Panc1 (cell line): ENCODE results near the gene CCDC61. TPM values are rescaled to one million over a fixed set of nuclear protein-coding genes. Genes with fewer than 3 reads are reported as not detected.

Experiments used
- ATAC-seq: fragments of 200-7000 bp; cut with Tn5 transposase; 2 replicates; pipeline ENCODE4 v1.9.1; 2020; ENCODE audit warnings: mild to moderate bottlenecking, moderate library complexity
- BruUV-seq: library from RNA; stranded (reverse); fragments of 400-500 nt; replicated peaks from 2 replicates; lab custom pipeline; 2021; lab: Mats Ljungman, UMichigan
- CTCF ChIA-PET: fragments of 300-600 bp; sonication (Branson Sonifier 250); formaldehyde crosslinking; loops from one replicate; lab custom pipeline; 2022; ENCODE audit warnings: antibody characterized with exemption; lab: Charles Lee
- POLR2A ChIA-PET: fragments of 300-600 bp; sonication (Branson Sonifier 250); formaldehyde crosslinking; loops from one replicate; lab custom pipeline; 2022; ENCODE audit warnings: antibody characterized with exemption; lab: Charles Lee
- DNase-seq: peaks from one replicate; pipeline ENCODE4 v3.0.0-alpha.2; 2010; ENCODE audit warnings: low read depth, low spot score
- H3K27ac ChIP-seq: 2 replicates; pipeline ENCODE4 v1.5.1; 2011; ENCODE audit warnings: mild to moderate bottlenecking, low read length, inconsistent platforms
- H3K27me3 ChIP-seq: fragments of 200-500 bp; sonication (Bioruptor generic); 2 replicates; pipeline ENCODE4 v1.6.0; 2014; ENCODE audit warnings: low read length, inconsistent platforms; ENCODE audit not compliant: control insufficient read depth, insufficient read depth
- H3K36me3 ChIP-seq: fragments of 200-500 bp; sonication (Bioruptor generic); 2 replicates; pipeline ENCODE4 v1.5.1; 2014; ENCODE audit warnings: inconsistent platforms, mild to moderate bottlenecking, low read length, moderate library complexity; ENCODE audit not compliant: control insufficient read depth, insufficient read depth
- H3K4me1 ChIP-seq: 2 replicates; pipeline ENCODE4 v1.5.1; 2011; ENCODE audit warnings: inconsistent platforms, mild to moderate bottlenecking, low read length, moderate library complexity; ENCODE audit not compliant: control insufficient read depth, insufficient read depth
- H3K4me3 ChIP-seq, 2 experiments: 2 replicates each; pipeline ENCODE4 v1.5.1; 2011 to 2012; ENCODE audit warnings: low read depth in 2 of 2, low read length in 2 of 2, mild to moderate bottlenecking in 2 of 2, inconsistent platforms in 1 of 2, moderate library complexity in 1 of 2
- H3K9me3 ChIP-seq: fragments of 200-500 bp; sonication (Bioruptor generic); 2 replicates; pipeline ENCODE4 v1.5.1; 2014; ENCODE audit warnings: low read depth, mild to moderate bottlenecking, inconsistent platforms, low read length, moderate library complexity; ENCODE audit not compliant: control insufficient read depth, insufficient read depth
- POLR2AphosphoS5 ChIP-seq: IDR thresholded peaks from 2 replicates; pipeline ENCODE4 v1.6.1; 2012; ENCODE audit warnings: mild to moderate bottlenecking, low read depth, low read length, moderate library complexity
- SIN3A ChIP-seq: IDR thresholded peaks from 2 replicates; pipeline ENCODE4 v1.6.1; 2012; ENCODE audit warnings: low read depth, mild to moderate bottlenecking, low read length, moderate library complexity, borderline replicate concordance; ENCODE audit not compliant: insufficient read depth
- TCF7L2 ChIP-seq: IDR thresholded peaks from 2 replicates; pipeline ENCODE4 v1.6.1; 2011; ENCODE audit warnings: mild to moderate bottlenecking, low read depth, low read length, inconsistent platforms
- in situ Hi-C: cut with HindIII; loops from 2 replicates; pipeline ENCODE4 v1.10.0; 2016; ENCODE audit warnings: low sequenced_read_pairs, low pct_unique_long_range_greater_than_20kb
- intact Hi-C: fragments of 100-400 bp; cut with micrococcal nuclease; formaldehyde crosslinking; loops from one replicate; pipeline ENCODE4 v1.10.0; 2022; ENCODE audit not compliant: unreplicated experiment
- total RNA-seq: library from RNA; stranded (reverse); gene quantifications from one replicate; pipeline ENCODE4 v1.2.1, GENCODE V29; 2021; ENCODE audit not compliant: unreplicated experiment
- TF ChIP-seq, protein P1 (sequence below), 2 experiments: IDR thresholded peaks; 2 replicates each; pipeline ENCODE4 v1.6.1; 2011 to 2012; ENCODE audit warnings: low read depth in 2 of 2, control low read depth in 1 of 2, low read length in 1 of 2, mild to moderate bottlenecking in 1 of 2, moderate library complexity in 1 of 2; ENCODE audit not compliant: insufficient read depth in 1 of 2
- TF ChIP-seq, protein P2 (sequence below): fragments of 450-650 bp; IDR thresholded peaks from 2 replicates; pipeline ENCODE4 v1.5.1; 2017; ENCODE audit warnings: mild to moderate bottlenecking

CCDC61 gene
- total RNA-seq, 1 experiment from 2014 or later = 17.9 TPM

DNA sequence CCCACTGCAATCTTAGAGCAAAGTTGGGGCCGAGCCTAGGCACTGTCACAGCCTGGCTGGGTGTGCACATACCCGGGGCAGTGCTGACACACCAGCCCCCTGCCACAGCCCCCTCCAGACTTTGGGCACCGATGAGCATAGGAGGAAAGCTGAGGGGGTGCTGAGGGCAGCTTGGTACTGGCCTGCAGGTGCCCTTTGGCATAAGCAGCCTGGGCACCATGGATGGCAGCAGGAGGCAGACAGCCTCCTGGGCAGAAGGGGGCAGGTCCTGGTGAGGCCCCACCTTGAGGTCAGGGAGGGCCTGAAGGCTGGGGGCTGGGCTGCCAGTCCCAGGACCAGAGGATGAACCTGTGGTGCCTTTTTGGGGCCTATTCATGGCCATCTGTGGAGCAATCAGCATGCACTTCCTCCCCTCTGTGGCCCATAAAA lies 37.3 kb downstream of the CCDC61 start:
- no peak for DNase-seq
- TF ChIP-seq SIN3A = no peak
- TF ChIP-seq, protein P1, sequence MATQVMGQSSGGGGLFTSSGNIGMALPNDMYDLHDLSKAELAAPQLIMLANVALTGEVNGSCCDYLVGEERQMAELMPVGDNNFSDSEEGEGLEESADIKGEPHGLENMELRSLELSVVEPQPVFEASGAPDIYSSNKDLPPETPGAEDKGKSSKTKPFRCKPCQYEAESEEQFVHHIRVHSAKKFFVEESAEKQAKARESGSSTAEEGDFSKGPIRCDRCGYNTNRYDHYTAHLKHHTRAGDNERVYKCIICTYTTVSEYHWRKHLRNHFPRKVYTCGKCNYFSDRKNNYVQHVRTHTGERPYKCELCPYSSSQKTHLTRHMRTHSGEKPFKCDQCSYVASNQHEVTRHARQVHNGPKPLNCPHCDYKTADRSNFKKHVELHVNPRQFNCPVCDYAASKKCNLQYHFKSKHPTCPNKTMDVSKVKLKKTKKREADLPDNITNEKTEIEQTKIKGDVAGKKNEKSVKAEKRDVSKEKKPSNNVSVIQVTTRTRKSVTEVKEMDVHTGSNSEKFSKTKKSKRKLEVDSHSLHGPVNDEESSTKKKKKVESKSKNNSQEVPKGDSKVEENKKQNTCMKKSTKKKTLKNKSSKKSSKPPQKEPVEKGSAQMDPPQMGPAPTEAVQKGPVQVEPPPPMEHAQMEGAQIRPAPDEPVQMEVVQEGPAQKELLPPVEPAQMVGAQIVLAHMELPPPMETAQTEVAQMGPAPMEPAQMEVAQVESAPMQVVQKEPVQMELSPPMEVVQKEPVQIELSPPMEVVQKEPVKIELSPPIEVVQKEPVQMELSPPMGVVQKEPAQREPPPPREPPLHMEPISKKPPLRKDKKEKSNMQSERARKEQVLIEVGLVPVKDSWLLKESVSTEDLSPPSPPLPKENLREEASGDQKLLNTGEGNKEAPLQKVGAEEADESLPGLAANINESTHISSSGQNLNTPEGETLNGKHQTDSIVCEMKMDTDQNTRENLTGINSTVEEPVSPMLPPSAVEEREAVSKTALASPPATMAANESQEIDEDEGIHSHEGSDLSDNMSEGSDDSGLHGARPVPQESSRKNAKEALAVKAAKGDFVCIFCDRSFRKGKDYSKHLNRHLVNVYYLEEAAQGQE (IDR thresholded peaks at IDR 0.05; ENCODE audit: insufficient read depth in 1 of 2, low read depth in 2 of 2, low read length in 1 of 2) = no peak
- TF ChIP-seq, protein P2, sequence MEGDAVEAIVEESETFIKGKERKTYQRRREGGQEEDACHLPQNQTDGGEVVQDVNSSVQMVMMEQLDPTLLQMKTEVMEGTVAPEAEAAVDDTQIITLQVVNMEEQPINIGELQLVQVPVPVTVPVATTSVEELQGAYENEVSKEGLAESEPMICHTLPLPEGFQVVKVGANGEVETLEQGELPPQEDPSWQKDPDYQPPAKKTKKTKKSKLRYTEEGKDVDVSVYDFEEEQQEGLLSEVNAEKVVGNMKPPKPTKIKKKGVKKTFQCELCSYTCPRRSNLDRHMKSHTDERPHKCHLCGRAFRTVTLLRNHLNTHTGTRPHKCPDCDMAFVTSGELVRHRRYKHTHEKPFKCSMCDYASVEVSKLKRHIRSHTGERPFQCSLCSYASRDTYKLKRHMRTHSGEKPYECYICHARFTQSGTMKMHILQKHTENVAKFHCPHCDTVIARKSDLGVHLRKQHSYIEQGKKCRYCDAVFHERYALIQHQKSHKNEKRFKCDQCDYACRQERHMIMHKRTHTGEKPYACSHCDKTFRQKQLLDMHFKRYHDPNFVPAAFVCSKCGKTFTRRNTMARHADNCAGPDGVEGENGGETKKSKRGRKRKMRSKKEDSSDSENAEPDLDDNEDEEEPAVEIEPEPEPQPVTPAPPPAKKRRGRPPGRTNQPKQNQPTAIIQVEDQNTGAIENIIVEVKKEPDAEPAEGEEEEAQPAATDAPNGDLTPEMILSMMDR = no peak
- no peak for TF ChIP-seq POLR2AphosphoS5
- no peak for TF ChIP-seq TCF7L2
- POLR2A ChIA-PET = no interaction called here
- Histone ChIP-seq H3K36me3 (no peaks in the 10 kb centered on the region), H3K27me3 (no peaks in the 10 kb centered on the region), H3K4me1 (no peaks in the 10 kb centered on the region), H3K27ac (no peak overlapping the region), H3K4me3 (no peak overlapping the region), H3K9me3 (no peaks in the 10 kb centered on the region)
- in situ Hi-C loops (no loop called here), intact Hi-C loops (no loop called here)
- no peak for ATAC-seq
- no TSS peak for BruUV-seq
- CTCF ChIA-PET = interaction anchor here (1.7 to 1.8 kb wide), 2 partner anchors 44 to 46 kb away, joined by 4 to 5 read pairs; no protein-coding TSS in a partner anchor

DNA sequence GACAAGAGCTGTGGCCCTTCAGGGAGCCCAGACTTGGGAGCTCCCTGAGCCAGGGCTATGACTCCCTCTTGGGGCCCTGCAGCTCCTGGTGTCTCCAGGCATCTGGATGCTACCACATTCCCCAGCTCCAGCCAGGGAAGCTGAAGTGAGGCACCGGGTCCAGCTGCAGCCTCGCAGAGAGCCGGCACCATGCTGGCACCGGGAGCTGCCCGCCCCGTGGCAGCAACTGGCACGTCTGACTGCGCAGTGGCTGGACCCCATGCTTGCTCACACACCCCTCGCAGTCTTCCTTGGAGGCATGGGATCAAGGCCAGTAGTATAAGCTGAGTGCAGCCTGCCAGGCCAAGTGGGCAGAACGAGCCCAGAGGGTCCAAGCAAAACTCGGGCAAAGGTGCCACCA lies 38.1 kb downstream of the CCDC61 start:
- Histone ChIP-seq H3K4me3 (no peak overlapping the region), H3K27me3 (no peaks in the 10 kb centered on the region), H3K36me3 (no peaks in the 10 kb centered on the region), H3K9me3 (no peaks in the 10 kb centered on the region), H3K4me1 (no peaks in the 10 kb centered on the region), H3K27ac (no peak overlapping the region)
- DNase-seq = no peak
- no TSS peak for BruUV-seq
- CTCF ChIA-PET = interaction anchor here (1.7 to 1.8 kb wide), 2 partner anchors 44 to 45 kb away, joined by 4 to 5 read pairs; no protein-coding TSS in a partner anchor
- in situ Hi-C loops (no loop called here), intact Hi-C loops (no loop called here)
- POLR2A ChIA-PET = interaction anchor here (0.6 kb wide), 1 partner anchor 122 kb away, joined by 4 read pairs; no protein-coding TSS in a partner anchor
- ATAC-seq = no peak
- TF ChIP-seq, protein P2 = no peak
- TF ChIP-seq SIN3A (no peak), TCF7L2 (no peak), POLR2AphosphoS5 (no peak)
- TF ChIP-seq, protein P1 (IDR thresholded peaks at IDR 0.05; ENCODE audit: insufficient read depth in 1 of 2, low read depth in 2 of 2, low read length in 1 of 2) = no peak
